CD4-positive, alpha-beta T cell treated with Interleukin-15 for 1 hour (primary cell): Measurements from ENCODE around the gene SPINK13.
"Not testable (repeated sequence)": the region's sequence is repeated elsewhere in the genome, so short reads cannot be mapped to it uniquely, and the experiment has no call there.

Experiments
- DNase-seq: peaks from one replicate; pipeline ENCODE4 v3.0.0-alpha.2; 2020

Gene SPINK13, protein sequence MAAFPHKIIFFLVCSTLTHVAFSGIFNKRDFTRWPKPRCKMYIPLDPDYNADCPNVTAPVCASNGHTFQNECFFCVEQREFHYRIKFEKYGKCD

DNA sequence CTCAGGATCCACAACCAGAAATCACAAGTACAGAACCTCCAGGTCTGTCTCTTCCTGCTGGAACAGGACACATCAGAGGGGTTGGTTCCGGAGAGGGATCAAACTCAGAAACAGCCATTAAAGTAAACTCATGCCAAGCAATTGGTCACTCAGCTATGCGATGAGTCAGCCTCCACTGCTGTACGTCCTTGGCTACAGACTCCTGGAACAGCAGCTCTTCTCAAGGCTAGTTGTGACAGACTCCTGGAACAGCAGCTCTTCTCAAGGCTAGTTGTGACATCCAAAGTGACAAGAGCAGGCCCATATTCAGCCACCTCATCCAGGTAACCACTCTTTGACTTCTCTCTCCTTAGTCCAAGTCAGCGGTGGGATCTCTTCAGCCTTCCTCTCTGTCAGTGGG, at the start of gene SPINK13:
TSS of gene SPINK13 (plus strand) at position 229 of the 400 bp plus-strand sequence. CDS start 1,279 bp downstream, outside the sequence.
- DNase-seq: no peak

- no peak for DNase-seq
These were observed 47.1 kb upstream of the SPINK13 start for GRCh38 chr5:148221508-148221907.

- DNase-seq: no peak
These were observed 44.4 kb upstream of the SPINK13 start for GRCh38 chr5:148224117-148224742.

DNA sequence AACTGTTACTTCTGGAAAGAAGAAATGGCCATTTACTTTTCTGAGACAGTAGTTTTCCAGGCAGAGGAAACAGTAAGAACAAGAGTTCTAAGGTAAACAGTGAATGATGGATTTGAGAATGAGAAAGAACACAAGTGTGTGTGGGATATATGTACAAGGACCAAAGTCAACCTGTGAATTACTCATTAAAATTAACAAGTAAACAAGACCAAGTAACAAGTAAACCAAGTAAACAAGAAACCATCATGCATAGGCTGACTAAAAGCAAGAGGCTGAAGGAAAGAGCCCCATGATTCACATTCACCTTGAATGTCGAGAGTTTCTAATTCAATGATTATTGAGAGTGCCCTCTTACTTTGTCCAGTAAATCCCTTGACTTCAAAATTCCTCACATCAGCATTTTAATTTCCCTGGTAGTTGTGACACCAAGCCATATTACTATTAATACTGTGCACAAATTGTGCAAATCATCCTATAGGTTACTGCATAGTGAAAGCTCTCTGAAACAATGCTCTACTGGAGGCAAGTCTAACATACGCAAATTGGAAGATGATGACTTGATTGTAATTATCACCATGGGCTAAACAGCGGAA, 40.1 kb upstream of the SPINK13 start:
- DNase-seq: no peak

DNA sequence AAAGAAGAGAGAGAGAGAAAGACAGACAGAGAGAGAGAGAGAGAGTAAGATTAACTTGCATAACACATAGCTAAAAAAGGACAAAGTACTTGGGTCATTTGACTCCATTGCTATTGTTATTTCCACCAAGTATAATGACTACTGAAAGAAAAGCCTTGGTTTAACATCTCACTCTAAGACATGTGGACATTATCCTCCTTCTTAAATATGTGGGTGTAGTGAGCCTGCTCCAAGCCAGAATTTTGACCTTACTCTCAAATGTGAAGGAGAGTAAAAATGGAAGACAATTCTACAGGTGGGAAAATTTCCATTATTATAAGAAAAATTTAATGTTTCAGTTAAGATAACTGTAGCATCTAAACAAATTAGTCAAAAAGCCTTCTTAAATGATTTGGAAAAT, 38.8 kb upstream of the SPINK13 start:
- no peak for DNase-seq

DNA sequence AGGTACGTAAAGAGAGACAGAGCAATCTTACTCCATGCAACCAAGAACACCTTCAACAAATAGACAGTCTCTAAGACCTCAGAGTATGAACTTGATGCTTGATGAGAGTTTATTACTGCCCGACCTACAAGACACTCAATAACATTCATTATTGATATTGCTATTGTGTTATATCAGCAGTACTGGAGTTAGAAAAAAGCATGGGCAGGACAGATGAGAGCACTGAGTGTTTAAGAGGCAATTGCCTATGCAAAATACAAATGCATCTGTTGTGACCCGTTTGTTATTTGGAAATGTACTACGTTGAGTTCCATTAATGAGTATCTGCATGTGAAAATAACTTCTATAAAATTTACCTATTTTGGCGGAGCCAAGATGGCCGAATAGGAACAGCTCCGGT, 38.4 kb upstream of the SPINK13 start:
- DNase-seq: no peak

GRCh38 chr5:148237785-148238417, 30.7 kb upstream of the SPINK13 start:
- DNase-seq: no peak

DNA sequence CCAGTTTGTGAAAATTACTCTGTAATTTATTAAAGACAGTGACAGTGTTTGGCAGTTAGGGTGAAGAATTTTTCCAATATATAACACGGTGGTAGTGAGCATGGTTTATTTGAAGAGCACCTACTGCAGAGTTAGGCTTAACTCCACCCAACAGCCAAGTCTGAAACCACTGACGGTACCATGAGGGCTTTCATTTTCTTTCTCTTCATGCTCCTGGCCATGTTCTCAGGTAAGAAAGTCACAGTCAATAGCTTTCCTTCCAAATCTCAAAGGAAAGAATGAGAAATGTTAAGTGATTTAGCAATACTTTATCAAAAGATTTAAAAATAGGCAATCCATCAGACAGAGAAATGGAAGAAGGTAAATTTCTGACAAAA, 30.2 kb upstream of the SPINK13 start, which contains the start of gene MARCOL:
TSS of gene MARCOL (plus strand) at position 108 of the 377 bp plus-strand sequence. CDS start at position 181, 73 bp downstream.
- no peak for DNase-seq

DNA sequence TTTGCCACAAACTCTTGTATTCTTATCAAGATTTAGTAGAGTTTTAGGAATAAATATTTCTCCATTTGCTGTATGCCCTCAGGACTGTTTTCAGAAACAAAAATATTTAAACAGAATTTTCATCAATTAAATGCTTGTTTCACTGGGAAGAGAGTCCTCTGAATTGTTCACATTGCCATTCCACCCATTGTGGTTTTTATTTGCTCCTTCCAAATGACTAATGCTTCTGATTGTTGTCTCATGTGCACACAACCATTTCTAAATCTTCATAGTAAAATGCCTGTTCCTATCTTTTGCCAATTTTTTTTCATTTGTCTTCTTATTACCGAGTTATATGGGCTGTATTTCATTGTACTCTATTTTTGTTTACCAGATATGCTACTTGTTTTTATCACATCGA, 19.7 kb upstream of the SPINK13 start:
- DNase-seq: no peak

DNA sequence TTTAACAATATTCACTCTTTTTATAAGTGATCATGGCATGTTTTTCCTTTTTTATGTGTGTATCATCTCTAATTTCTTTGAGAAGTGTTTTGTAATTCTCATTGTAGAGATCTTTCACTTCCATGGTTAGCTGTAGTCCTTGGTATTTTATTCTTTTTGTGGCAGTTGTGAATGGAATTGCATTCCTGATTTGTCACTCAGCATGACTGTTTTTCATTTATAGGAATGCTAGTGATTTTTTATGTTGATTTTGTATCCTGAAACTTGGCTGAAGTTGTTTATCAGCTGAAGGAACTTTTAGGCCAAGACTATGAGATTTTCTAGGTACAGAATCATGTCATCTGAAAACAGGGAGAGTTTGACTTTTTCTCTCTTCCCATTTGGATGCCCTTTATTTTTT, 13.1 kb upstream of the SPINK13 start:
- DNase-seq: no peak

DNA sequence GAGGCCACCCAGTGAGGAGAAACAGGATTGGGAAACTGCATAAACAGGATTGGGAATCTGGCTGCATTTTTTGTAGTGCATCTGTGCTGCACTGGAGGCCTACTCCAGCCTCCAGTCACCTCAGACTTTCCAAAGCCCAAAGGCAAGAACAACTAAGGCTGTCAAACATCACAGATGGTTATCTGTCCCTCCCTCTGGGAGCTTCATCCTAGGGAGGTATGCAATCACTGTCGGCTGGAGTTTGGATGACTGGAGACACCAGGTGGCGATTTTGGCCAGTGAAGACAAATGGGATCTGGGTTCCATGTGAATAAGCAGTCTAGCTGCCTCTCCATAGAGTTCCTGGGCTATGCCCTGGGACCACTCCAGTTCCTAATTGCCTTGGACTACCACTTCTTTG, 9.3 kb upstream of the SPINK13 start:
- DNase-seq: no peak

GRCh38 chr5:148261221-148261620, 7.4 kb upstream of the SPINK13 start:
- DNase-seq: no peak

GRCh38 chr5:148267962-148268361, 632 bp upstream of the SPINK13 start:
- DNase-seq: no peak

DNA sequence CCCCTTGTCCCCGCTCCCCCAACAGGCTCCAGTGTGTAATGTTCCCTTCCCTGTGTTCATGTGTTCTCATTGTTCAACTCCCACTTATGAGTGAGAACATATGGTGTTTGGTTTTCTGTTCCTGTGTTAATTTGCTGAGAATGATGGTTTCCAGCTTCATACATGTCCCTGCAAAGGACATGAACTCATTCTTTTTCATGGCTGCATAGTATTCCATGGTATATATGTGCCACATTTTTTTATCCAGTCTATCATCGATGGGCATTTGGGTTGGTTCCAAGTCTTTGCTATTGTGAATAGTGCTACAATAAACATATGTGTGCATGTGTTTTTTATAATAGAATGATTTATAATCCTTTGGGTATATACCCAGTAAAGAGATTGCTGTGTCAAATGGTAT, 6.5 kb downstream of the SPINK13 start:
- DNase-seq: not testable (repeated sequence)

GRCh38 chr5:148280893-148281292, 12.3 kb downstream of the SPINK13 start:
- not testable (repeated sequence) for DNase-seq

DNA sequence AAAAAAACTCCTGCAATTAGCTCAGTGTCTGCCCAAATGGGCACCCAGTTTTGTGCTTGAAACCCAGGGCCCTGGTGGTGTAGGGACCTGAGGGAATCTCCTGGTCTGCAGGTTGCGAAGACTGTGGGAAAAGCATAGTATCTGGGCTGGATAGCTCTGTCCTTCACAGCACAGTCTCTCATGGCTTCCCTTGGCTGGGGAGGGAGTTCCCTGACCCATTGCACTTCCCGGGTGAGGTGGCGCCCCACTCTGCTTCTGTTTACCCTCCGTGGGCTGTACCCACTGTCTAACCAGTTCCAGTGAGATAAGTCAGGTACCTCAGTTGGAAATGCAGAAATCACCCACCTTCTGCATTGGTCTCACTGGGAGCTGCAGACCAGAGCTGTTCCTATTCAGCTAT, 12.7 kb downstream of the SPINK13 start:
- DNase-seq: not testable (repeated sequence)

- no peak for DNase-seq
These were observed 21.9 kb downstream of the SPINK13 start for GRCh38 chr5:148290271-148291195.

GRCh38 chr5:148297731-148298130, 29.1 kb downstream of the SPINK13 start:
- no peak for DNase-seq

DNA sequence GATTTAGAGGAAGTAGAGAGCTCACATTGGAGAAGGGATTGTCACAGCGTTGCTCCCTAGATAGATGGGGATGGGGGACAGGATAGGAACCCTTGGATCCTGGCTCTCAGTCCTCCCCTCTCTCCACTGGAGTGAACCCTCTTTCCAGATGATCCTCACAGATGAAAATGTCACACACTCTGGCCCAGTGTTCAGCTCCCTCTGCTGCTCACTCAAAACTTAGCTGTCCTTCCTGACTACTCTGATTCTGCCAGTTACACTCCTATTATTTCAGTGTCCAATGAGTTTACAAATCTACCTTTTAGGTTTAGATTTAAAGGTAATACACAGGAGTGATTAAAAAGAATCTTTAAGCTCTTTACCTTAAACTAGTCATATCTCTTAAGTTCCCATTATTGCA, 37.9 kb downstream of the SPINK13 start:
- DNase-seq: no peak

- no peak for DNase-seq
These were observed 40.4 kb downstream of the SPINK13 start for GRCh38 chr5:148309019-148309418.

GRCh38 chr5:148309746-148310145, 41.2 kb downstream of the SPINK13 start:
- DNase-seq: no peak

DNA sequence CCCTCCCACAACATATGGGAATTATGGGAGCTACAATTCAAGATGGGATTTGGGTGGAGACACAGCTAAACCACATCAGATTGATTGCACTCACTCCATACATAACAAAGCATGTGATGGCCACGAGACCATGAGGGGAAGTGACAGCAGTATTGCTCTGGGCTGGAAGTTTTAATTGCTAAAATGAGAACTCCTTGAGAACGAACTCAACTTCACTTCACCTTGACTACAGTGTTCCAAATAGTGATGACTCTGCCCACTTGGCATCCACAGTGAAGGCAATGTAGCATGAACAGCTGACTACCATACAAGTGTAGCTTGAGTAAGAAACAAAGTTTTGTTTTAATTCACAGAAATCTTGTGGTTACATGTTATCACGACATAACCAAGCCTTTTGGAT, 42.9 kb downstream of the SPINK13 start:
- DNase-seq: no peak

GRCh38 chr5:148312153-148312552, 43.6 kb downstream of the SPINK13 start, which contains the start of gene SPINK7:
Gene SPINK7, plus strand, starts transcription at chr5:148312423. Its CDS starts 61 bp downstream, at chr5:148312484.
- no peak for DNase-seq
